HepG2 (cell line): ENCODE data around the gene SEC14L5. TPM values are rescaled to one million over a fixed set of nuclear protein-coding genes. Genes with fewer than 3 reads are reported as not detected.
A peak's percentile ranks its signal among the peaks of the same experiment; 100 is the strongest.

ENCODE experiments used
- ATAC-seq: fragments of 200-7000 bp; cut with Tn5 transposase; 3 replicates; pipeline ENCODE4 v1.9.1; 2020; ENCODE audit warnings: mild to moderate bottlenecking, moderate library complexity
- BruUV-seq: library from RNA; stranded (reverse); fragments of 400-500 nt; replicated peaks from 2 replicates; lab custom pipeline; 2021; lab: Mats Ljungman, UMichigan
- CTCF ChIA-PET: fragments of 300-600 bp; formaldehyde crosslinking; extraction: SDS; loops from one replicate; lab custom pipeline; 2021; ENCODE audit warnings: low total read pairs, inconsistent platforms, low intra/inter-chr PET ratio; lab: Yijun Ruan, JAX
- POLR2A ChIA-PET: fragments of 350-600 bp; sonication (Branson Sonifier 250); formaldehyde crosslinking; loops from one replicate; lab custom pipeline; 2020; ENCODE audit warnings: antibody characterized with exemption, inconsistent platforms; lab: Yijun Ruan, JAX
- DNase-seq: peaks from one replicate; pipeline ENCODE4 v3.0.0-alpha.2; 2015; ENCODE audit warnings: low spot score
- FAIRE-seq: peaks from 3 replicates; lab custom pipeline; 2011; peaks lifted over from hg19 to GRCh38; lab: Jason Lieb, UNC
- H2AFZ ChIP-seq: one replicate; pipeline ENCODE4 v1.6.1; 2011; ENCODE audit warnings: low read length, inconsistent platforms
- H3K27ac ChIP-seq: fragments of 300-600 bp; 3 replicates; pipeline ENCODE4 v1.8.0; 2011; ENCODE audit warnings: mixed run types, mild to moderate bottlenecking, mixed read lengths, low read length, inconsistent platforms; ENCODE audit not compliant: insufficient read depth; ENCODE audit errors: extremely low read length
- H3K27me3 ChIP-seq, 2 experiments: fragments of 200-600 bp in 1 of 2; 2 replicates in 1 of 2; 3 replicates in 1 of 2; pipeline versions ENCODE4 v1.6.0 to v1.8.0; 2011; ENCODE audit warnings: low read length in 2 of 2, mild to moderate bottlenecking in 2 of 2, moderate library complexity in 2 of 2, inconsistent platforms in 1 of 2; ENCODE audit not compliant: insufficient read depth in 2 of 2, control insufficient read depth in 1 of 2
- H3K36me3 ChIP-seq, 2 experiments: fragments of 200-600 bp in 1 of 2; replicated peaks in 1 of 2; 2 replicates in 1 of 2; 3 replicates in 1 of 2; pipeline versions ENCODE4 v1.5.1 to v1.8.0; 2011; ENCODE audit warnings: low read length in 2 of 2, inconsistent platforms in 1 of 2; ENCODE audit not compliant: insufficient read depth in 2 of 2, control insufficient read depth in 1 of 2
- H3K4me1 ChIP-seq: 2 replicates; pipeline ENCODE4 v1.5.1; 2012; ENCODE audit warnings: low read length, inconsistent platforms; ENCODE audit not compliant: insufficient read depth
- H3K4me2 ChIP-seq: 2 replicates; pipeline ENCODE4 v1.6.0; 2011; ENCODE audit warnings: low read depth, low read length, inconsistent platforms
- H3K4me3 ChIP-seq, 3 experiments: fragments of 200-600 bp in 1 of 3; sonication (generic), shearing (Covaris generic) in 1 of 3; replicated peaks in 1 of 3; 2 replicates each; pipeline ENCODE4 v1.5.1; 2011 to 2016; ENCODE audit warnings: low read length in 3 of 3, inconsistent platforms in 2 of 3, low read depth in 2 of 3, mild to moderate bottlenecking in 2 of 3, control low read depth in 1 of 3, mixed read lengths in 1 of 3; ENCODE audit not compliant: insufficient read depth in 1 of 3
- H3K79me2 ChIP-seq: one replicate; pipeline ENCODE4 v1.6.1; 2011; ENCODE audit warnings: low read length, inconsistent platforms; ENCODE audit not compliant: insufficient read depth
- H3K9ac ChIP-seq: 2 replicates; pipeline ENCODE4 v1.6.0; 2011; ENCODE audit warnings: mild to moderate bottlenecking, low read depth, low read length, inconsistent platforms; ENCODE audit not compliant: insufficient read depth
- H3K9me3 ChIP-seq: 2 replicates; pipeline ENCODE4 v1.5.1; 2012; ENCODE audit warnings: mild to moderate bottlenecking, low read length
- H4K20me1 ChIP-seq: 2 replicates; pipeline ENCODE4 v1.6.0; 2011; ENCODE audit warnings: inconsistent platforms, mild to moderate bottlenecking, low read length, moderate library complexity; ENCODE audit not compliant: insufficient read depth
- CEBPG ChIP-seq: IDR thresholded peaks from 2 replicates; pipeline ENCODE4 v1.6.1; 2016
- HHEX ChIP-seq: IDR thresholded peaks from 2 replicates; pipeline ENCODE4 v1.6.1; 2016; ENCODE audit warnings: control low read depth
- HOXA3 ChIP-seq: sonication (generic); formaldehyde crosslinking; IDR thresholded peaks from 2 replicates; pipeline ENCODE4 v1.5.0; 2020; ENCODE audit warnings: missing genetic modification reagents
- ZFY ChIP-seq: sonication (generic); formaldehyde crosslinking; IDR thresholded peaks from 2 replicates; pipeline ENCODE4 v1.4.0; 2020; ENCODE audit warnings: missing genetic modification reagents
- ZNF792 ChIP-seq: IDR thresholded peaks from 2 replicates; pipeline ENCODE4 v1.6.1; 2016
- WGBS: methylation state at CpG from one replicate; pipeline ENCODE4 v1.1.6; 2017; ENCODE audit warnings: low lambda C conversion rate; 5-methylcytosine and 5-hydroxymethylcytosine counted together
- in situ Hi-C: cut with HindIII; loops from 2 replicates; pipeline ENCODE4 v1.10.0; 2017; ENCODE audit warnings: low pct_unique_long_range_greater_than_20kb; ENCODE audit not compliant: extremely low pct_ligation_motif_present
- intact Hi-C: fragments of 100-400 bp; cut with micrococcal nuclease; formaldehyde crosslinking; loops from one replicate; pipeline ENCODE4 v1.10.0; 2022; ENCODE audit not compliant: unreplicated experiment
- polyA plus RNA-seq, 8 experiments: library from polyadenylated mRNA; depleted of rRNA in 3 of 8; stranded (reverse) in 7 of 8; unstranded in 1 of 8; fragments of >200 nt; fragmentation: Illumina TruSeq in 4 of 8; extraction: Trizol in 4 of 8; gene quantifications; 2 replicates each; pipeline versions ENCODE4 v1.2.1 to v1.2.3, GENCODE V29; 2011 to 2016; ENCODE audit warnings: low read depth in 4 of 8, missing spikeins in 1 of 8, mixed read lengths in 1 of 8; ENCODE audit not compliant: insufficient read depth in 1 of 8
- total RNA-seq, 5 experiments: library from RNA; depleted of rRNA; stranded (reverse); fragments of >200 nt; fragmentation: Illumina TruSeq; extraction: Trizol; gene quantifications; 2 replicates each; pipeline ENCODE4 v1.2.3, GENCODE V29; 2016; ENCODE audit warnings: low read depth in 1 of 5
- TF ChIP-seq, protein P1 (sequence below): sonication (generic); formaldehyde crosslinking; IDR thresholded peaks from 2 replicates; pipeline ENCODE4 v1.4.0; 2020; ENCODE audit warnings: missing genetic modification reagents, borderline replicate concordance

SEC14L5 gene
- total and polyA plus RNA-seq, 2 of the 13 experiments (the other 11 are each of a cell fraction or from before 2014, with no cell fraction given), result 0.40 to 0.42 TPM

DNA sequence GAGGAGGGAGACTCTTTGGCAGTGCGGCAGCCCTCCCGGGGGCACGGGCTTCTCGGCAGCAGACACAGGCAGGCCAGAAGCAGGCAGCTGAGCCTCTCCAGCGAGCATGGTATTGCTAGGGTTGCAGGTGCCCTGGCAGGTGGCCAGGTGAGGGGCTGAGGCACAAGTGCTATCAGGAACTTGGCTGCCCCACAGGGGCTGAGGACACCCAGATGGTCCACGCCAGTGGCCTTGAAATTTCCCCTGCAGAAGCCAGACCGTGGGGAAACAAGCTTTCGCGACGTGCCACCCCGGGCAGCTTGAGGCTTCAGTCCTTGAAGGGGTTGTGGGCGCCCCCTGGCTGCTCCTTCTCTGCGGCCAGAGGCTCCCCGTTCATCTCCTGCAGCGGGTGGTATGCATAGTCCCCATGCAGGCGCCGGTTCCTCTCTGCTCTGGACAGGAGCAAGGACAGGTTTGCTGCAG, 67.1 kb downstream of the SEC14L5 start (continued):
- TF ChIP-seq, protein P1, sequence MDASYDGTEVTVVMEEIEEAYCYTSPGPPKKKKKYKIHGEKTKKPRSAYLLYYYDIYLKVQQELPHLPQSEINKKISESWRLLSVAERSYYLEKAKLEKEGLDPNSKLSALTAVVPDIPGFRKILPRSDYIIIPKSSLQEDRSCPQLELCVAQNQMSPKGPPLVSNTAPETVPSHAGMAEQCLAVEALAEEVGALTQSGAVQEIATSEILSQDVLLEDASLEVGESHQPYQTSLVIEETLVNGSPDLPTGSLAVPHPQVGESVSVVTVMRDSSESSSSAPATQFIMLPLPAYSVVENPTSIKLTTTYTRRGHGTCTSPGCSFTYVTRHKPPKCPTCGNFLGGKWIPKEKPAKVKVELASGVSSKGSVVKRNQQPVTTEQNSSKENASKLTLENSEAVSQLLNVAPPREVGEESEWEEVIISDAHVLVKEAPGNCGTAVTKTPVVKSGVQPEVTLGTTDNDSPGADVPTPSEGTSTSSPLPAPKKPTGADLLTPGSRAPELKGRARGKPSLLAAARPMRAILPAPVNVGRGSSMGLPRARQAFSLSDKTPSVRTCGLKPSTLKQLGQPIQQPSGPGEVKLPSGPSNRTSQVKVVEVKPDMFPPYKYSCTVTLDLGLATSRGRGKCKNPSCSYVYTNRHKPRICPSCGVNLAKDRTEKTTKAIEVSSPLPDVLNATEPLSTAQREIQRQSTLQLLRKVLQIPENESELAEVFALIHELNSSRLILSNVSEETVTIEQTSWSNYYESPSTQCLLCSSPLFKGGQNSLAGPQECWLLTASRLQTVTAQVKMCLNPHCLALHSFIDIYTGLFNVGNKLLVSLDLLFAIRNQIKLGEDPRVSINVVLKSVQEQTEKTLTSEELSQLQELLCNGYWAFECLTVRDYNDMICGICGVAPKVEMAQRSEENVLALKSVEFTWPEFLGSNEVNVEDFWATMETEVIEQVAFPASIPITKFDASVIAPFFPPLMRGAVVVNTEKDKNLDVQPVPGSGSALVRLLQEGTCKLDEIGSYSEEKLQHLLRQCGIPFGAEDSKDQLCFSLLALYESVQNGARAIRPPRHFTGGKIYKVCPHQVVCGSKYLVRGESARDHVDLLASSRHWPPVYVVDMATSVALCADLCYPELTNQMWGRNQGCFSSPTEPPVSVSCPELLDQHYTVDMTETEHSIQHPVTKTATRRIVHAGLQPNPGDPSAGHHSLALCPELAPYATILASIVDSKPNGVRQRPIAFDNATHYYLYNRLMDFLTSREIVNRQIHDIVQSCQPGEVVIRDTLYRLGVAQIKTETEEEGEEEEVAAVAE (CRISPR knock-in tag), result no peak
- TF ChIP-seq ZFY (CRISPR knock-in tag), result no peak
- 0 out of 2 replicates have a peak, but pooled peaks have one; percentile 21 for TF ChIP-seq HOXA3 (CRISPR knock-in tag)
- TF ChIP-seq HHEX, result no peak

DNA sequence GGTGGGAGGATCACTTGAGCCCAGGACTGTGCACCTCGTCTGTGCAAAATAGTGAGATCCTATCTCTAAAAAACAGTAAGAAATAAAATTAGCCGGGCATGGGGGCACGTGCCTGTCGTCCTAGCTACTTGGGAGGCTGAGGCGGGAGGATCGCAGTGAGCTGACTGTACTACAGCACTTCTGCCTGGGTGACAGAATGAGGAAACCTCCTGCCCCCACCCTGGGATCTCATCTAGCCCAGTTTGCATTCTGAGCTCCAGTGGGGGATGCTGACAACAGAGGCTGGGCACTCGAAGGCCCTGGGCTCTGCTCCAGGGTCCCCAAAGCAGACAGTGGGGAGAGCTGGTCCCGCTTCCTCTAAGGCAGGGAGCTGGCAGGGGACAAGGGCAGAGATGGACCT, 68.5 kb downstream of the SEC14L5 start:
- no peaks in the 10 kb centered on the region; the same call in 1 of the 2 replicates for H4K20me1 ChIP-seq
- no peak overlapping the region for H2AFZ ChIP-seq
- H3K27ac ChIP-seq, result no peak overlapping the region
- 93% methylated on average over 8 of the region's 8 CpGs for WGBS
- no peak overlapping the region for H3K4me3 ChIP-seq
- no peak overlapping the region for H3K9ac ChIP-seq
- CTCF ChIA-PET, result no interaction called here
- no peak for ATAC-seq
- H3K4me2 ChIP-seq, result no peak overlapping the region
- H3K79me2 ChIP-seq, result peaks cover 1% of the 10 kb centered on the region
- DNase-seq, result no peak
- POLR2A ChIA-PET, result no interaction called here
- peaks cover 24 to 48% of the 10 kb centered on the region in 2 experiments for H3K36me3 ChIP-seq
- FAIRE-seq, result no peak
- H3K9me3 ChIP-seq, result no peaks in the 10 kb centered on the region
- intact Hi-C loops, result no loop called here
- peaks cover 1% of the 10 kb centered on the region for H3K4me1 ChIP-seq
- BruUV-seq, result no TSS peak
- in situ Hi-C loops, result no loop called here
- TF ChIP-seq ZNF792 (CRISPR knock-in tag), result no peak
- no peak for TF ChIP-seq CEBPG
- TF ChIP-seq, all 625 proteins: peak for 0
- H3K27me3 ChIP-seq, result peaks cover 2 to 4% of the 10 kb centered on the region in 2 experiments; a peak in 3 of 5 replicates
